NCI-H2196 (cell line): ENCODE results near the gene GUCA1A.
A peak's percentile ranks its signal among the peaks of the same experiment; 100 is the strongest.
"Not testable (repeated sequence)": the region's sequence is repeated elsewhere in the genome, so short reads cannot be mapped to it uniquely, and the experiment has no call there.

Experiments
- DNase-seq: peaks from one replicate; lab custom pipeline; 2025; ENCODE audit not compliant: unreplicated experiment; lab: John Stamatoyannopoulos, UW

The GUCA1A gene

DNA sequence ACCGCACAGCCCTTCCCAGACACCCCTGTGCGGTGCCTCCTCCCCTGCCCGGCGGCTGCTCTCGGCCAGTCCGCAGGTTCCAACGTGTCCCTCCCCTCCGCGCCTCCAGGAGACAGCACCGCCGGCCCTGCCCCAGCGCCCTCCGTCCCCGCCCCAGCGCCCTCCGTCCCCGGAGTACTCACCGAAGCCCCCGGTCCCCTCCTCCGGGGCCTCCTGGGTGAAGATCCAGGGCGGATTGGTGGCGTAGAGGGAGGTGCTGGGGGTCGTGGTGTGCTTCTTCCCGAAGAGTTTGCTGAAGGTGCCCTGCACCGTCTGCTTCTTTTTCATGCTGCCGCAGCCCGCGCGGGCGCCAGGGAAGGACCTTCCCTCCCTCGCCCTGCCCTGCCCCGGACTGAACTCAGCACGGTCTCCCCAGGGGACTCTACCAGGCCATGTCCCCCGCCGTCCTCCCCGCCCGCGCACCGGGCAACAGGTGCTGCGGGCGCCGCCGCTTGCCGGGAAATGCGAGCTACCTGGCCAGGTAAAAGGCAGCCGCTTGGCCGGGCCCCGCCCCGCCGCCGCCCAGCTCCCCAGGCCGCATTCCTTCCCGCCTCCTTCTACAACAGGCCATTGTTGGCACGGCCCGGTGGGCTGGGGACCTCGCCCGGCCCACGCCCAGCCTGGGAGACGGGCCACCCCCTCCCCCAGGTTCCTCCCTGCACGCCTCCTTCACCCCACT, 30.9 kb upstream of the GUCA1A start, which contains the start of gene C6orf132:
Gene C6orf132 (minus strand): TSS at position 503 of the 718 bp plus-strand sequence. CDS start 176 bp downstream, at position 327.
- DNase-seq = no peak

DNA sequence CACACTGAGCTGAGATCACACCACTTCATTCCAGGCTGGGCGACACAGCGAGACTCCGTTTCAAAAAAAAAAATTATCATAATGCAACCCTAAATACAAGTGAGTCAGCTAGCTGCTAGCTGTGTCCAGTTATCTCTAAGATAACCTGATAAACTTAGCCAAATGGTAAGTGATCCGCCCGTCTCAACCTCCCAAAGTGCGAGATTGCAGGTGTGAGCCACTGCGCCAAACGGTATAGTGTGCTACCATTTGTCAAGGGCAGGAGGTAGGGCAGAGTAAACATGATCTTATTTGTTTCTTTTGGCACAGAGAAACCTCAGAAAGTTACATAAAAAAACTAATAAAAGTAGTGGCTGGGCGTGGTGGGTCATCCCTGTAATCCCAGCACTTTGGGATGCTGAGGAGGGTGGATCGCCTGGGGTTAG, 26.0 kb upstream of the GUCA1A start:
- DNase-seq = no peak

DNA sequence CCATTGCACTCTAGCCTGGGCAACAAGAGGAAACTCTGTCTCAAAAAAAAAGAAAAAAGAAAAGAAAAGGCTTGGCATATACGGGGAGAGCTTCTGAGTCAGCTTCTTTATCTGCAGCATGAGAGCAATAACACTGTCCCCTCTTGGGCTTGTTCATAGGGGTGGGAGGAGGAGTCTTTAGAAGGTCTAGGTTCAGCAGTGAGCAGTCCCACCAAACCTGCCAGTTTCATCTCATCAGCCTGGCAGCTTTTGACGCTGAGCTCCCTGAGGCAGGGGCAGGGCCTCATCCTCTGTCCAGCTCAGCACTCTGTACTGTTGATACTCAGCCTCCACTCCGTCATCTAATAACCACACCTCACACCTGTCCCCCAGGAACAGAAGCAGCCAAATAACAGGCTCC, 25.1 kb upstream of the GUCA1A start:
- no peak for DNase-seq

DNA sequence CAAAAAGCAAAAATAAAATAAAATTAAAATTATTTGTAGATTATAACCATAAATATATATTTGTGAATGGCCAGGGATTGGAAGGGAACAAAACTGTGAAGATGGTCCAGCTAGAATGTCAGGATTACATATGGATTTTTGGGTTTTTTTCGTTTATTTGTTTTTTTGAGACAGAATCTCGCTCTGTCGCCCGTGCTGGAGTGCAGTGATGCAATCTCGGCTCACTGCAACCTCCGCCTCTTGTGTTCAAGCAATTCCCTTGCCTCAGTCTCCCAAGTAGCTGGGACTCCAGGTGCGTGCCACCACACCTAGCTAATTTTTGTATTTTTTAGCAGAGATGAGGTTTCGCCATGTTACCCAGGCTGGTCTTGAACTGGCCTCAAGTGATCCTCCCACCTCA, 22.9 kb upstream of the GUCA1A start:
- DNase-seq = no peak

DNA sequence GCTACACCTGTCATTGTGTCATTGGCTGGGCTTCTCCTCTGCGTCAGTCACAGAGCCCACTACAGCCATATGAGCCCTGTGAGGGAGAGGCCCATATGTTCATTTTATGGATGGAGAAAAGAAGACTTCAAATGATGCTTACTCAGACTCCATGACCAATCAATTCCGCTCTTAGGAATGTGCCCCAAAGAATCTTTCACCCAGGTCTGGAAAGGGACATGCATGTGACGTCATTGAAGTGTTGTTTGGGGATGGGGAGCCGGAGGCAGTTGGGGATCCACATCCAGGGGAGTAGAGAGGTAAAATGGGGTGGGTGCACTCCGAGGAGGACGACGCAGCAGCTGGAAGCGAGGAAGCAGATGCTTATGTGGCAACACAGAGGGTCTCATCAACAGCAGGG, 21.1 kb upstream of the GUCA1A start:
- no peak for DNase-seq

DNA sequence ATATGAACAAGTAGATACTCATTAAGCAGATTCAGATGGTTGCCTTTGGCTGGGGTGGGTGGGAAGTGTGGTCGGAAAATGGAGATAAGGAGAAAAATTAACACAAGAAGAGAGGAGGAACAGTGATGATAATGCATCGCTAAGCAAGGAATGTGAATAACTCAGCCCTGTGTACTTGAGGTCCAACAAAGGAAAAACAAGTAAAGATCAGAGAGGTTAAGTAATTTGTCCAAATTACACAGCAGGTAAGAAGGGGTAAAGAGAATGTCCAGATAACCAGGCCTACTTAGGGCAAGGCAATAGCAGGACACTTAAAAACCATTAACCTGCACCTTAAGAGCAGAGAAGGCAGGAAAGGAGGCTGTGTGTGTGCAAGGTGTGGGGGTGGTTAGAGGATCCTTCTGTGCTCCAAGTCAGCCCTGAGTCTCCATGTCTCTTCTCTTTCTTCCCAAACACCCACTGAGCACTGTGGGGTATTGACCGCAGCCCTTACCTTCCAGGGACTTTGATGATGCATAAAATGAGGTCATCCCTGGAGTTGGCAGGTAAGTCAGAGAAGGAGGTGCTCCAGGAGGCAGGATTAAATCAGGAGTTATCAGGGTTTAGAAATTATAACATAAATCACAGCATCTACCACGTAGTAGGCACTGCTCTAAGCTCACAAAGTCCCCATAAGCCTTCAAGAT, 20.5 kb upstream of the GUCA1A start:
- not testable (repeated sequence) for DNase-seq

GRCh38 chr6:42153921-42154320, 19.2 kb upstream of the GUCA1A start:
- DNase-seq = no peak

DNA sequence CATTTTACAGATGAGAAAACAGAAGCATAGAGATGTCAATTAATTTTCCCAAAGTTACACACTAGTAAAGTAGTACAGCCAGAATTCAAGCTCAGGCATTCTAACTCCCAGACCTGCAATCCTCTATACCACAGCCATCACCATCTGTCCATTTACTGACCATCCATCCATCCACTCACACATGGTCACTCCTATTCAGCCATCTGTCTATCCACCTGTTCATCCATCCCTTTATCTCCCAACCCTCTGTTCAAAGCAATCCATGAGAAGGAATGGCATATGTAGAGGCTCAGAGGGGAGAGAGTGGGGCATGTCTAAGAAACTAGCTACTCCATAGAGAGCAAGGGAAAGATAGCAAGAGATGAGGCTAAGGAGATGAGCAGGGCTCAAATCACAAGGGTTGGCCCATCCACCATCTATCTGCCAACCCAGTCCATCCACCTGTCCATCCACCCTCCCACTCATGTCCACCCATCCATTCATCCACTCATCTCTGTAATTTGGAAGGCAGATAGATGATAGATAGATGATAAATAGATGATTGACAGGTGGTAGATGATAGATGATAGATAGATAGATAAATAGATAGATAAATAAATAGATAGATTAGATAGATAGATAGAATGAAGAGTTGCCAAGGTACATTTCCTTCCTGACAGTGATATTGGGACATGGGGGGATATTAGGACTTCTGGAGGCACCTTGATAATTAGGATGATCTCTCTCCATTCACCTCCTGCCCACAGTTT, 18.5 kb upstream of the GUCA1A start:
- DNase-seq = no peak

DNA sequence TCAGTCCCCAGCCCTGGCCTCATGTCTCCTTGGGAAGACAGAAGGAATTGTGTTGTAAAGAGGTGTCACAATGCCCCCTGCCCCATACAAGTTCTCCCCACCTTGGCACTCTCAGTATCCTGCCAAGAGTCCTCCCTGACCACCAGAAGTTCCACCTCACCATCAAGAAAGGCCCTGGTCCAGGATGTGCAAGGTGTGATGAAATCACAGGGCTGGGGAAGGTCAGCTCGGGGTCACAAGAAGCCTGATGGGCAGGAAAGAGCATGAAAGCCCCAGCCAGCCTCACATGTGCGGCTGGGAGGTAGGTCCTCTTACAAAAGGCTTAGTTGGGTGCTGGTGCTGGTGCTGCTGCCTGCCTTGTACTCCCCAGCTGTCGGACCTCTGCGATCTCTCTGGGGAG, 17.9 kb upstream of the GUCA1A start:
- no peak for DNase-seq

GRCh38 chr6:42156638-42157037, 16.5 kb upstream of the GUCA1A start:
- DNase-seq = no peak

DNA sequence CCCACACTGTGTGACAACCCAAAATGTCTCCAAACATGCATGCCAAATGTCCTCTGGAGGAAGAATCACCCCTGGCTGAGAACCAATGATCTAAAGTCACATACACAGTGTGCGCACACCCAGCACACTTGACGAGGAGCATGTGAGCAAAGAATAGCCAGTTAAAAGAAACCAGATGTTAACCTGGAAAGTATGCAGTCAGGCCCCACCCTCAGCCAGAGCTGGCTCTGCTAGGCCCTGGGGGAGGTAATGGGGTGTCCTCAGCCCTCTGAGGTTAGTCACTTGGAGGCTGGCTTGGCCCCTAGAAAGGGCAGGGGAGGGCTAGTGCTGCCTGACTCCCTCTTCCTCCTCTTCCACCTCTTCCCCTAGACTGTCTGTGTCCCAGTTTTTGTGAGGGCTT, 15.2 kb upstream of the GUCA1A start:
- no peak for DNase-seq

- no peak for DNase-seq
These were observed 14.5 kb upstream of the GUCA1A start for GRCh38 chr6:42158631-42159030.

DNA sequence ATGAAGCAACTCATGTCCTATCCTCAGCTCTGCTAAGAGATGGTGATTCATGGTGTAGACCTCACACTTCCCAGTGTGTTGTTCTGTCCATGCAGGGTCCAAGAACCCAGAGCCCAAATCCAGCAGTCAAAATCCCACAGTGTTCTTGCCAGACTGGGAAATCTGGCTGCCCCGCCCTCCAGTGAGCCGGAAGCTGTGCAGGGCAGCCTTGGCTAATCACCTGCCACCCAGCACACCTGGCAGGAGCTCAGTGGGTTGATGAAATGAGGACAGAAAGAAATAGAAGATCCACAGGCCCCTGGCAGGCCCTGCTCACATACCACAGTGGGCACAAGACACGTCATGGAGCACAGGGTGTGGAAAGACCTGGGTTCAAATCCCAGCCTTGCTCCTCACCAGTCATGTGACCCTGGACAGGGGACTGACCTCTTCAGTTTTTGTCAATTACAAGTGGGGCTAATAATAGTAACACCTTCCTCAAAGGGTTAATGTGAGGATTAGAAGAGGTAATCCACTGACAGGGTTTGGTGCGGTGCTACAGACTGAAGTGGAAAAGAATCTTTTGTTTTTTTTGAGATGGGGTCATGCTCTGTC, 13.6 kb upstream of the GUCA1A start:
- no peak for DNase-seq

- DNase-seq = no peak
These were observed 10.8 kb upstream of the GUCA1A start for GRCh38 chr6:42162384-42162783.

DNA sequence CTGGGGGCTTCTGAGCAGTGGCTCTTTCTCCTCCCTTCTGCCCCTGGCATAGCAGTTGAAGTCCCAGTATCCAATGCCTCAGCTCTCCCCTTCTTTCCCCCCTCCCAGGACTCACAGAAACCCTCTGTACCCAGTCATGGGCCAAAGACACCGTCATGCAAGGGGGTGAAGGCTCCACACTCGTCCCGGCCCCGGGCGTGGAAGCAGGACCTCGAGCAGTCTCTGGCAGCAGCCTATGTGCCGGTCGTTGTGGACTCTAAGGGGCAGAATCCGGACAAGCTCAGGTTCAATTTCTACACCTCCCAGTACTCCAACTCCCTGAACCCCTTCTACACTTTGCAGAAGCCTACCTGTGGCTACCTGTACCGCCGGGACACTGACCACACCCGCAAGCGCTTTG, 10.4 kb upstream of the GUCA1A start:
- no peak for DNase-seq

GRCh38 chr6:42163981-42164380, 9.2 kb upstream of the GUCA1A start:
- no peak for DNase-seq

GRCh38 chr6:42165016-42165415, 8.1 kb upstream of the GUCA1A start:
- no peak for DNase-seq

GRCh38 chr6:42166444-42167141, 6.6 kb upstream of the GUCA1A start:
- peak; percentile 86 for DNase-seq

DNA sequence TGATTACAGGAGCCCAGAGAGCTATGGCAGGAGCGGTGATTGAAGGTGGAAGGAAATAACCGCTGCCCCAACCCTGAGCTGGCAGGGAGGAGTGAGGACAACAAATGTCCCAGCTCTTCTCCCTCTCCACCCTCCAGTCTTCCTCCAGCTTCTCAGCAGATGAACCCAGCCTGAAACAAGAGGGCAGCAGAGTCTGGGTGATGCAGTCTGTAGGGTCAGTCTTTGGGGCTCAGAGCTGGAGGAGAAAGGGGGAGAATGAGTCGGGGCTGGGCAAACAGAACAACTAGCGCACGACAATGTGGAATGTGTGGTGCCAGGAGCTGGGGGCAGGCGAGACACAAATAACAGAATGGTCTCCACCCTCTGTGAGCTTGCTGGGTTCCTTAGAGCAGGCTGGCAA, 4.5 kb upstream of the GUCA1A start:
- no peak for DNase-seq

DNA sequence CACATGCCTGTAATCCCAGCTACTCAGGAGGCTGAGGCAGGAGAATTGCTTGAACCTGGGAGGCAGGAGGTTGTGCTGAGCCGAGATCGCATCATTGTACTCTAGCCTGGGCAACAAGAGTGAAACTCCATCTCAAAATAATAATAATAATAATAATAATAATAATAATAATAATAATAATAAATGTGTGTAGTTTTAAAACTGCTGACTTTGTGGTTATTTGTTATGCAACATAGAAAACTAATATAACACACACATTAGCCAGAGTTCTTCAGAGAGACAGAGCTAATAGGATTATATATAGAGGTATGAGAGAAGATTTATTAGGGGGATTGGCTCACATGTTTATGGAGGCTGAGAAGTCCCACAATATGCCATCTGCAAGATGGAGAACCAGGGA, 3.4 kb upstream of the GUCA1A start:
- not testable (repeated sequence) for DNase-seq
